ENCODE data around the gene FECH.
"Not testable (repeated sequence)": the region's sequence is repeated elsewhere in the genome, so short reads cannot be mapped to it uniquely, and the experiment has no call there.

The FECH gene

GRCh38 chr18:57595347-57595746 is 8.8 kb upstream of the FECH start:
- H3K4me3 ChIP-seq (ENCODE audit: low read length), result no peak overlapping the region
- peaks cover 22% of the 10 kb centered on the region for H3K36me3 ChIP-seq (ENCODE audit: insufficient read depth, low read length)
- H2AFZ ChIP-seq (ENCODE audit: low read depth, low read length), result no peak overlapping the region
- peaks cover 4% of the 10 kb centered on the region for H3K9me3 ChIP-seq (ENCODE audit: low read length)
- H3K4me1 ChIP-seq (ENCODE audit: insufficient read depth, low read length), result no peaks in the 10 kb centered on the region
- no peaks in the 10 kb centered on the region for H3K27me3 ChIP-seq (ENCODE audit: insufficient read depth, low read length)

- H3K27me3 ChIP-seq (ENCODE audit: insufficient read depth, low read length); H3K4me3 ChIP-seq (ENCODE audit: low read length); H3K4me1 ChIP-seq (ENCODE audit: insufficient read depth, low read length): not testable (repeated sequence)
Measured at GRCh38 chr18:57592716-57593115, 6.2 kb upstream of the FECH start.

GRCh38 chr18:57589161-57589560 is 2.7 kb upstream of the FECH start:
- peaks cover 15% of the 10 kb centered on the region for H3K4me1 ChIP-seq (ENCODE audit: insufficient read depth, low read length)

More at GRCh38 chr18:57592716-57593115, 6.2 kb upstream of the FECH start:
- not testable (repeated sequence) for H3K36me3 ChIP-seq (ENCODE audit: insufficient read depth, low read length); H3K9me3 ChIP-seq (ENCODE audit: low read length); H2AFZ ChIP-seq (ENCODE audit: low read depth, low read length)

GRCh38 chr18:57587098-57587661 is 678 bp upstream of the FECH start:
- Histone ChIP-seq H3K36me3 (ENCODE audit: insufficient read depth, low read length) (no peaks in the 10 kb centered on the region), H3K9me3 (ENCODE audit: low read length) (no peaks in the 10 kb centered on the region), H3K4me1 (ENCODE audit: insufficient read depth, low read length) (peaks cover 15% of the 10 kb centered on the region), H2AFZ (ENCODE audit: low read depth, low read length) (peak overlapping the region; percentile 98), H3K4me3 (ENCODE audit: low read length) (no peak overlapping the region), H3K27me3 (ENCODE audit: insufficient read depth, low read length) (no peaks in the 10 kb centered on the region)

More at GRCh38 chr18:57589161-57589560, 2.7 kb upstream of the FECH start:
- Histone ChIP-seq H2AFZ (ENCODE audit: low read depth, low read length) (no peak overlapping the region), H3K4me3 (ENCODE audit: low read length) (no peak overlapping the region), H3K9me3 (ENCODE audit: low read length) (no peaks in the 10 kb centered on the region), H3K36me3 (ENCODE audit: insufficient read depth, low read length) (no peaks in the 10 kb centered on the region), H3K27me3 (ENCODE audit: insufficient read depth, low read length) (no peaks in the 10 kb centered on the region)

GRCh38 chr18:57585855-57586250 is 649 bp downstream of the FECH start:
- peak overlapping the region; percentile 98 for H2AFZ ChIP-seq (ENCODE audit: low read depth, low read length)
- peaks cover 15% of the 10 kb centered on the region for H3K4me1 ChIP-seq (ENCODE audit: insufficient read depth, low read length)
- no peaks in the 10 kb centered on the region for H3K9me3 ChIP-seq (ENCODE audit: low read length)
- no peaks in the 10 kb centered on the region for H3K36me3 ChIP-seq (ENCODE audit: insufficient read depth, low read length)
- H3K4me3 ChIP-seq (ENCODE audit: low read length), result peak overlapping the region; percentile 64
- H3K27me3 ChIP-seq (ENCODE audit: insufficient read depth, low read length), result no peaks in the 10 kb centered on the region

- H3K4me3 ChIP-seq (ENCODE audit: low read length), result peak overlapping the region; percentile 64
- no peaks in the 10 kb centered on the region for H3K9me3 ChIP-seq (ENCODE audit: low read length)
- H2AFZ ChIP-seq (ENCODE audit: low read depth, low read length), result no peak overlapping the region
- H3K27me3 ChIP-seq (ENCODE audit: insufficient read depth, low read length), result no peaks in the 10 kb centered on the region
- H3K36me3 ChIP-seq (ENCODE audit: insufficient read depth, low read length), result no peaks in the 10 kb centered on the region
- peaks cover 15% of the 10 kb centered on the region for H3K4me1 ChIP-seq (ENCODE audit: insufficient read depth, low read length)
Measured at GRCh38 chr18:57585421-57585820, 1.1 kb downstream of the FECH start.

GRCh38 chr18:57584444-57584843 is 2.1 kb downstream of the FECH start:
- no peaks in the 10 kb centered on the region for H3K27me3 ChIP-seq (ENCODE audit: insufficient read depth, low read length)
- H3K36me3 ChIP-seq (ENCODE audit: insufficient read depth, low read length), result no peaks in the 10 kb centered on the region
- H3K4me3 ChIP-seq (ENCODE audit: low read length), result no peak overlapping the region
- no peaks in the 10 kb centered on the region for H3K9me3 ChIP-seq (ENCODE audit: low read length)
- no peak overlapping the region for H2AFZ ChIP-seq (ENCODE audit: low read depth, low read length)
- peaks cover 15% of the 10 kb centered on the region for H3K4me1 ChIP-seq (ENCODE audit: insufficient read depth, low read length)

- Histone ChIP-seq H3K9me3 (ENCODE audit: low read length) (no peaks in the 10 kb centered on the region), H3K4me3 (ENCODE audit: low read length) (no peak overlapping the region), H3K36me3 (ENCODE audit: insufficient read depth, low read length) (no peaks in the 10 kb centered on the region), H2AFZ (ENCODE audit: low read depth, low read length) (no peak overlapping the region), H3K27me3 (ENCODE audit: insufficient read depth, low read length) (no peaks in the 10 kb centered on the region), H3K4me1 (ENCODE audit: insufficient read depth, low read length) (peaks cover 15% of the 10 kb centered on the region)
Measured at GRCh38 chr18:57583297-57583835, 3.1 kb downstream of the FECH start.

- Histone ChIP-seq H3K4me3 (ENCODE audit: low read length) (no peak overlapping the region), H3K4me1 (ENCODE audit: insufficient read depth, low read length) (peaks cover 15% of the 10 kb centered on the region)
Measured at GRCh38 chr18:57581301-57581934, 5.1 kb downstream of the FECH start.

GRCh38 chr18:57579934-57580333 is 6.6 kb downstream of the FECH start:
- H3K9me3 ChIP-seq (ENCODE audit: low read length), result no peaks in the 10 kb centered on the region
- peaks cover 4% of the 10 kb centered on the region for H3K4me1 ChIP-seq (ENCODE audit: insufficient read depth, low read length)
- H3K36me3 ChIP-seq (ENCODE audit: insufficient read depth, low read length), result no peaks in the 10 kb centered on the region
- no peak overlapping the region for H2AFZ ChIP-seq (ENCODE audit: low read depth, low read length)
- no peak overlapping the region for H3K4me3 ChIP-seq (ENCODE audit: low read length)
- H3K27me3 ChIP-seq (ENCODE audit: insufficient read depth, low read length), result no peaks in the 10 kb centered on the region

More at GRCh38 chr18:57581301-57581934, 5.1 kb downstream of the FECH start:
- Histone ChIP-seq H3K27me3 (ENCODE audit: insufficient read depth, low read length) (no peaks in the 10 kb centered on the region), H3K9me3 (ENCODE audit: low read length) (no peaks in the 10 kb centered on the region), H2AFZ (ENCODE audit: low read depth, low read length) (no peak overlapping the region), H3K36me3 (ENCODE audit: insufficient read depth, low read length) (no peaks in the 10 kb centered on the region)

GRCh38 chr18:57576316-57576715 is 10.2 kb downstream of the FECH start:
- peaks cover 6% of the 10 kb centered on the region for H3K36me3 ChIP-seq (ENCODE audit: insufficient read depth, low read length)
- no peaks in the 10 kb centered on the region for H3K4me1 ChIP-seq (ENCODE audit: insufficient read depth, low read length)
- no peaks in the 10 kb centered on the region for H3K9me3 ChIP-seq (ENCODE audit: low read length)
- H2AFZ ChIP-seq (ENCODE audit: low read depth, low read length), result no peak overlapping the region
- no peaks in the 10 kb centered on the region for H3K27me3 ChIP-seq (ENCODE audit: insufficient read depth, low read length)
- H3K4me3 ChIP-seq (ENCODE audit: low read length), result no peak overlapping the region

- no peaks in the 10 kb centered on the region for H3K27me3 ChIP-seq (ENCODE audit: insufficient read depth, low read length)
- H3K9me3 ChIP-seq (ENCODE audit: low read length), result no peaks in the 10 kb centered on the region
- H2AFZ ChIP-seq (ENCODE audit: low read depth, low read length), result no peak overlapping the region
- H3K4me3 ChIP-seq (ENCODE audit: low read length), result no peak overlapping the region
- H3K36me3 ChIP-seq (ENCODE audit: insufficient read depth, low read length), result peaks cover 12% of the 10 kb centered on the region
- H3K4me1 ChIP-seq (ENCODE audit: insufficient read depth, low read length), result no peaks in the 10 kb centered on the region
Measured at GRCh38 chr18:57575542-57575941, 11.0 kb downstream of the FECH start.

GRCh38 chr18:57574866-57575265 is 11.6 kb downstream of the FECH start:
- H3K36me3 ChIP-seq (ENCODE audit: insufficient read depth, low read length), result peaks cover 18% of the 10 kb centered on the region
- H3K4me1 ChIP-seq (ENCODE audit: insufficient read depth, low read length), result no peaks in the 10 kb centered on the region
- no peak overlapping the region for H2AFZ ChIP-seq (ENCODE audit: low read depth, low read length)
- no peak overlapping the region for H3K4me3 ChIP-seq (ENCODE audit: low read length)
- no peaks in the 10 kb centered on the region for H3K9me3 ChIP-seq (ENCODE audit: low read length)
- no peaks in the 10 kb centered on the region for H3K27me3 ChIP-seq (ENCODE audit: insufficient read depth, low read length)
